SK-N-SH treated with all-trans-retinoic acid at 6 μM for 48 hours (cell line): ENCODE data around the gene SLC47A2.

ENCODE experiments used
- ATAC-seq: fragments of 200-7000 bp; cut with Tn5 transposase; 3 replicates; pipeline ENCODE4 v1.9.1; 2020; ENCODE audit warnings: mild to moderate bottlenecking, moderate library complexity
- ARNTL ChIP-seq: fragments of 450-650 bp; formaldehyde crosslinking; IDR thresholded peaks from 2 replicates; pipeline ENCODE4 v1.5.0; 2020; ENCODE audit warnings: low read depth, mild to moderate bottlenecking, moderate library complexity, borderline replicate concordance
- BACH2 ChIP-seq: fragments of 250-450 bp; sonication (Bioruptor Pico); IDR thresholded peaks from 2 replicates; pipeline ENCODE4 v1.9.0; 2021; ENCODE audit warnings: mild to moderate bottlenecking, borderline replicate concordance
- ESRRG ChIP-seq: fragments of 250-450 bp; sonication (Bioruptor Pico); IDR thresholded peaks from 2 replicates; pipeline ENCODE4 v1.6.1; 2021; ENCODE audit warnings: mild to moderate bottlenecking
- GLIS3 ChIP-seq: fragments of 250-450 bp; sonication (Bioruptor Pico); IDR thresholded peaks from 2 replicates; pipeline ENCODE4 v1.5.0; 2020; ENCODE audit warnings: mild to moderate bottlenecking, moderate library complexity
- ISL1 ChIP-seq: fragments of 250-450 bp; sonication (Bioruptor Pico); IDR thresholded peaks from 2 replicates; pipeline ENCODE4 v2.1.2; 2022; ENCODE audit warnings: mild to moderate bottlenecking, moderate library complexity
- OSR1 ChIP-seq: fragments of 250-450 bp; sonication (Bioruptor Pico); IDR thresholded peaks from 2 replicates; pipeline ENCODE4 v1.8.0; 2022; ENCODE audit warnings: moderate library complexity, mild to moderate bottlenecking, inconsistent platforms
- PPARA ChIP-seq: fragments of 250-450 bp; sonication (Bioruptor Pico); IDR thresholded peaks from 2 replicates; pipeline ENCODE4 v1.5.0; 2020; ENCODE audit warnings: mild to moderate bottlenecking, borderline replicate concordance
- RARB ChIP-seq: fragments of 250-450 bp; sonication (Bioruptor Pico); IDR thresholded peaks from 2 replicates; pipeline ENCODE4 v1.8.0; 2021; ENCODE audit warnings: mild to moderate bottlenecking, moderate library complexity
- SNAI2 ChIP-seq: fragments of 250-450 bp; sonication (Bioruptor Pico); IDR thresholded peaks from 2 replicates; pipeline ENCODE4 v1.5.0; 2020; ENCODE audit warnings: mild to moderate bottlenecking, moderate library complexity
- TOX ChIP-seq: fragments of 250-450 bp; sonication (Bioruptor Pico); IDR thresholded peaks from 2 replicates; pipeline ENCODE4 v1.8.0; 2021; ENCODE audit warnings: mild to moderate bottlenecking, moderate library complexity, borderline replicate concordance
- ZC3H10 ChIP-seq: fragments of 250-450 bp; sonication (Bioruptor Pico); IDR thresholded peaks from 2 replicates; pipeline ENCODE4 v1.5.1; 2021; ENCODE audit warnings: mild to moderate bottlenecking, moderate library complexity
- ZFP3 ChIP-seq: fragments of 250-450 bp; sonication (Bioruptor Pico); IDR thresholded peaks from 2 replicates; pipeline ENCODE4 v1.5.0; 2020; ENCODE audit warnings: mild to moderate bottlenecking, moderate library complexity
- ZFP30 ChIP-seq: fragments of 450-650 bp; formaldehyde crosslinking; IDR thresholded peaks from 2 replicates; pipeline ENCODE4 v1.5.0; 2022; ENCODE audit warnings: mild to moderate bottlenecking, moderate library complexity
- ZNF565 ChIP-seq: fragments of 450-650 bp; formaldehyde crosslinking; conservative IDR thresholded peaks from 2 replicates; pipeline ENCODE4 v1.5.0; 2020; ENCODE audit warnings: low read depth, mild to moderate bottlenecking, moderate library complexity
- ZNF70 ChIP-seq: fragments of 450-650 bp; formaldehyde crosslinking; IDR thresholded peaks from 2 replicates; pipeline ENCODE4 v1.5.0; 2020; ENCODE audit warnings: mild to moderate bottlenecking, moderate library complexity
- ZNF8 ChIP-seq: fragments of 450-650 bp; formaldehyde crosslinking; IDR thresholded peaks from 2 replicates; pipeline ENCODE4 v1.5.0; 2020; ENCODE audit warnings: mild to moderate bottlenecking, moderate library complexity
- TF ChIP-seq, protein P1 (sequence below): fragments of 250-450 bp; sonication (Bioruptor Pico); IDR thresholded peaks from 2 replicates; pipeline ENCODE4 v1.5.0; 2020; ENCODE audit warnings: mild to moderate bottlenecking, moderate library complexity
- TF ChIP-seq, protein P2 (sequence below): fragments of 250-450 bp; sonication (Bioruptor Pico); IDR thresholded peaks from 2 replicates; pipeline ENCODE4 v1.5.1; 2021; ENCODE audit warnings: mild to moderate bottlenecking, moderate library complexity
- TF ChIP-seq, protein P3 (sequence below): fragments of 250-450 bp; sonication (Bioruptor Pico); IDR thresholded peaks from 2 replicates; pipeline ENCODE4 v1.5.1; 2020; ENCODE audit warnings: low read depth, mild to moderate bottlenecking, moderate library complexity
- TF ChIP-seq, protein P4 (sequence below): fragments of 250-450 bp; sonication (Bioruptor Pico); IDR thresholded peaks from 2 replicates; pipeline ENCODE4 v1.8.0; 2021; ENCODE audit warnings: low read depth, mild to moderate bottlenecking, moderate library complexity, borderline replicate concordance
- TF ChIP-seq, protein P5 (sequence below): fragments of 250-450 bp; sonication (Bioruptor Pico); IDR thresholded peaks from 2 replicates; pipeline ENCODE4 v1.8.0; 2020; ENCODE audit warnings: mild to moderate bottlenecking, moderate library complexity, borderline replicate concordance

SLC47A2 gene

DNA sequence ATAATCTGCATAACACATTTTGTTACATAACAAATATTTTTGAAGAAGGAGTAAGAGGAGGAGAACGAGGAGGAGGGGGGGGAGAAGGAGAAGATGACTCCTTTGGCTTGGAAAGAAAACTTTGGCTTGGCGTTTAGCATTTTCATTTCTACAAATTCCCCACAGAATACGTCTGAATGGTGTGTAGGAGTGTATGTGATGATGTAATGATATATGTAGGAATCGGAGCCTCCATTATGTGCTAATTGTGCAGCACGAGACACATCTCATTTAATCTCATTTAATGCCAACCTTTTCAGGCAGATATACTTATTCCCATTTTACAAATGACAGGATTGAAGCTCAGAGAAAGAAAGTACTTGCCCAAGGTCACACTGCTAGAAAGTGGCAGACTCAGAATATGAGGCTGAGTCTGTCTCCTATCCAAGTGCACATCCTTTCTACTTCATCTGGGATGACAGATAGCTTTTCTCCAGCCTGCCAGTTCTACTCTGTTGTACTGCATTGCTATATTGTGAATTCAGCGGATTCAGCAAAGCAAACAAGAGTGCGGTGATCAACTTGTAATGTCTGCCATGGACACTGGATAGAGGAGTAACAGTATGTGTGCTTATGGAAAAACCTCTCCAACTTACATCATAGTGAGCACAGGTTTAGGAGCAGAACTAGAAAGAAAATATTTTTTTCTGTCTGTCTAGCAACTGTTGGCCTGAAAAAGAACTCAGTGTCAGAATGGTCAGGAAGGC lies 10.4 kb upstream of the SLC47A2 start (continued):
- TF ChIP-seq, protein P1, sequence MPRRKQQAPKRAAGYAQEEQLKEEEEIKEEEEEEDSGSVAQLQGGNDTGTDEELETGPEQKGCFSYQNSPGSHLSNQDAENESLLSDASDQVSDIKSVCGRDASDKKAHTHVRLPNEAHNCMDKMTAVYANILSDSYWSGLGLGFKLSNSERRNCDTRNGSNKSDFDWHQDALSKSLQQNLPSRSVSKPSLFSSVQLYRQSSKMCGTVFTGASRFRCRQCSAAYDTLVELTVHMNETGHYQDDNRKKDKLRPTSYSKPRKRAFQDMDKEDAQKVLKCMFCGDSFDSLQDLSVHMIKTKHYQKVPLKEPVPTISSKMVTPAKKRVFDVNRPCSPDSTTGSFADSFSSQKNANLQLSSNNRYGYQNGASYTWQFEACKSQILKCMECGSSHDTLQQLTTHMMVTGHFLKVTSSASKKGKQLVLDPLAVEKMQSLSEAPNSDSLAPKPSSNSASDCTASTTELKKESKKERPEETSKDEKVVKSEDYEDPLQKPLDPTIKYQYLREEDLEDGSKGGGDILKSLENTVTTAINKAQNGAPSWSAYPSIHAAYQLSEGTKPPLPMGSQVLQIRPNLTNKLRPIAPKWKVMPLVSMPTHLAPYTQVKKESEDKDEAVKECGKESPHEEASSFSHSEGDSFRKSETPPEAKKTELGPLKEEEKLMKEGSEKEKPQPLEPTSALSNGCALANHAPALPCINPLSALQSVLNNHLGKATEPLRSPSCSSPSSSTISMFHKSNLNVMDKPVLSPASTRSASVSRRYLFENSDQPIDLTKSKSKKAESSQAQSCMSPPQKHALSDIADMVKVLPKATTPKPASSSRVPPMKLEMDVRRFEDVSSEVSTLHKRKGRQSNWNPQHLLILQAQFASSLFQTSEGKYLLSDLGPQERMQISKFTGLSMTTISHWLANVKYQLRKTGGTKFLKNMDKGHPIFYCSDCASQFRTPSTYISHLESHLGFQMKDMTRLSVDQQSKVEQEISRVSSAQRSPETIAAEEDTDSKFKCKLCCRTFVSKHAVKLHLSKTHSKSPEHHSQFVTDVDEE (CRISPR knock-in tag): no peak
- TF ChIP-seq ARNTL (CRISPR knock-in tag) (no peak), ZC3H10 (CRISPR knock-in tag) (no peak)
- TF ChIP-seq, protein P2, sequence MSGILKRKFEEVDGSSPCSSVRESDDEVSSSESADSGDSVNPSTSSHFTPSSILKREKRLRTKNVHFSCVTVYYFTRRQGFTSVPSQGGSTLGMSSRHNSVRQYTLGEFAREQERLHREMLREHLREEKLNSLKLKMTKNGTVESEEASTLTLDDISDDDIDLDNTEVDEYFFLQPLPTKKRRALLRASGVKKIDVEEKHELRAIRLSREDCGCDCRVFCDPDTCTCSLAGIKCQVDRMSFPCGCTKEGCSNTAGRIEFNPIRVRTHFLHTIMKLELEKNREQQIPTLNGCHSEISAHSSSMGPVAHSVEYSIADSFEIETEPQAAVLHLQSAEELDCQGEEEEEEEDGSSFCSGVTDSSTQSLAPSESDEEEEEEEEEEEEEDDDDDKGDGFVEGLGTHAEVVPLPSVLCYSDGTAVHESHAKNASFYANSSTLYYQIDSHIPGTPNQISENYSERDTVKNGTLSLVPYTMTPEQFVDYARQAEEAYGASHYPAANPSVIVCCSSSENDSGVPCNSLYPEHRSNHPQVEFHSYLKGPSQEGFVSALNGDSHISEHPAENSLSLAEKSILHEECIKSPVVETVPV (CRISPR knock-in tag): no peak

DNA sequence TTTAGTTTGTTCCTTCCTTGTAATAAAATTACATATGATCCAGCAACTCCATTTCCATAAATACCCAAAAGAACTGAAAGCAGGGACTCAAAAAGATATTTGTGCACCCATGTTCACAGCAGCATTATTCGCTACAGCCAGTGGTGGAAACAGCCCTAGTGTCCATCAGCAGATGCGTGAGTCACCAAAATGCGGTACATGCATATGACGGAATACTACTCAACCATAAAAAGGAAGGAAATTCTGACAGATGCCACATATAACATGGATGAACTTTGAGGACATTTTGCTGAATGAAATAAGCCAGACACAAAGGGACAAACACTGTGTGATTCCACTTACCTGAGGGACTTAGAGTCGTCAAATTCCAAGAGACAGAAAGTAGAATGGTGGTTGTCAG lies 9.1 kb upstream of the SLC47A2 start:
- no peak for ATAC-seq
- TF ChIP-seq, protein P1 (CRISPR knock-in tag): no peak
- no peak for TF ChIP-seq ZC3H10 (CRISPR knock-in tag)
- TF ChIP-seq GLIS3 (CRISPR knock-in tag): no peak
- TF ChIP-seq ZNF565 (CRISPR knock-in tag): no peak
- TF ChIP-seq, protein P3, sequence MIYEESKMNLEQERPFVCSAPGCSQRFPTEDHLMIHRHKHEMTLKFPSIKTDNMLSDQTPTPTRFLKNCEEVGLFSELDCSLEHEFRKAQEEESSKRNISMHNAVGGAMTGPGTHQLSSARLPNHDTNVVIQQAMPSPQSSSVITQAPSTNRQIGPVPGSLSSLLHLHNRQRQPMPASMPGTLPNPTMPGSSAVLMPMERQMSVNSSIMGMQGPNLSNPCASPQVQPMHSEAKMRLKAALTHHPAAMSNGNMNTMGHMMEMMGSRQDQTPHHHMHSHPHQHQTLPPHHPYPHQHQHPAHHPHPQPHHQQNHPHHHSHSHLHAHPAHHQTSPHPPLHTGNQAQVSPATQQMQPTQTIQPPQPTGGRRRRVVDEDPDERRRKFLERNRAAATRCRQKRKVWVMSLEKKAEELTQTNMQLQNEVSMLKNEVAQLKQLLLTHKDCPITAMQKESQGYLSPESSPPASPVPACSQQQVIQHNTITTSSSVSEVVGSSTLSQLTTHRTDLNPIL (CRISPR knock-in tag): no peak
- no peak for TF ChIP-seq ARNTL (CRISPR knock-in tag)
- TF ChIP-seq ZNF70 (CRISPR knock-in tag): no peak
- no peak for TF ChIP-seq BACH2 (CRISPR knock-in tag)
- TF ChIP-seq SNAI2 (CRISPR knock-in tag): no peak
- no peak for TF ChIP-seq OSR1
- no peak for TF ChIP-seq ZFP3
- TF ChIP-seq, protein P4, sequence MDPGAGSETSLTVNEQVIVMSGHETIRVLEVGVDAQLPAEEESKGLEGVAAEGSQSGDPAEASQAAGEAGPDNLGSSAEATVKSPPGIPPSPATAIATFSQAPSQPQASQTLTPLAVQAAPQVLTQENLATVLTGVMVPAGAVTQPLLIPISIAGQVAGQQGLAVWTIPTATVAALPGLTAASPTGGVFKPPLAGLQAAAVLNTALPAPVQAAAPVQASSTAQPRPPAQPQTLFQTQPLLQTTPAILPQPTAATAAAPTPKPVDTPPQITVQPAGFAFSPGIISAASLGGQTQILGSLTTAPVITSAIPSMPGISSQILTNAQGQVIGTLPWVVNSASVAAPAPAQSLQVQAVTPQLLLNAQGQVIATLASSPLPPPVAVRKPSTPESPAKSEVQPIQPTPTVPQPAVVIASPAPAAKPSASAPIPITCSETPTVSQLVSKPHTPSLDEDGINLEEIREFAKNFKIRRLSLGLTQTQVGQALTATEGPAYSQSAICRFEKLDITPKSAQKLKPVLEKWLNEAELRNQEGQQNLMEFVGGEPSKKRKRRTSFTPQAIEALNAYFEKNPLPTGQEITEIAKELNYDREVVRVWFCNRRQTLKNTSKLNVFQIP: no peak
- TF ChIP-seq ISL1 (CRISPR knock-in tag): no peak
- TF ChIP-seq PPARA (CRISPR knock-in tag): no peak
- no peak for TF ChIP-seq RARB
- TF ChIP-seq TOX (CRISPR knock-in tag): no peak
- TF ChIP-seq ZNF8 (CRISPR knock-in tag): no peak
- TF ChIP-seq ESRRG (CRISPR knock-in tag): no peak
- TF ChIP-seq, protein P5, sequence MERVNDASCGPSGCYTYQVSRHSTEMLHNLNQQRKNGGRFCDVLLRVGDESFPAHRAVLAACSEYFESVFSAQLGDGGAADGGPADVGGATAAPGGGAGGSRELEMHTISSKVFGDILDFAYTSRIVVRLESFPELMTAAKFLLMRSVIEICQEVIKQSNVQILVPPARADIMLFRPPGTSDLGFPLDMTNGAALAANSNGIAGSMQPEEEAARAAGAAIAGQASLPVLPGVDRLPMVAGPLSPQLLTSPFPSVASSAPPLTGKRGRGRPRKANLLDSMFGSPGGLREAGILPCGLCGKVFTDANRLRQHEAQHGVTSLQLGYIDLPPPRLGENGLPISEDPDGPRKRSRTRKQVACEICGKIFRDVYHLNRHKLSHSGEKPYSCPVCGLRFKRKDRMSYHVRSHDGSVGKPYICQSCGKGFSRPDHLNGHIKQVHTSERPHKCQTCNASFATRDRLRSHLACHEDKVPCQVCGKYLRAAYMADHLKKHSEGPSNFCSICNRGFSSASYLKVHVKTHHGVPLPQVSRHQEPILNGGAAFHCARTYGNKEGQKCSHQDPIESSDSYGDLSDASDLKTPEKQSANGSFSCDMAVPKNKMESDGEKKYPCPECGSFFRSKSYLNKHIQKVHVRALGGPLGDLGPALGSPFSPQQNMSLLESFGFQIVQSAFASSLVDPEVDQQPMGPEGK (CRISPR knock-in tag): no peak
- TF ChIP-seq ZFP30 (CRISPR knock-in tag): no peak
